Hepatocyte (in vitro differentiated cells): ENCODE data around the gene MEF2D. TPM values are rescaled to one million over a fixed set of nuclear protein-coding genes. Genes with fewer than 3 reads are reported as not detected.

Experiments
- DNase-seq: peaks from one replicate; pipeline ENCODE4 v3.0.0-alpha.2; 2016; ENCODE audit warnings: low spot score
- H2AFZ ChIP-seq: fragments of 200-600 bp; sonication (generic); 2 replicates; pipeline ENCODE4 v1.6.0; 2016; ENCODE audit warnings: antibody characterized with exemption, mild to moderate bottlenecking
- H3K27ac ChIP-seq: fragments of 200-600 bp; sonication (generic); 2 replicates; pipeline ENCODE4 v1.5.1; 2016; ENCODE audit warnings: mild to moderate bottlenecking
- H3K27me3 ChIP-seq: fragments of 200-600 bp; sonication (generic); 2 replicates; pipeline ENCODE4 v1.6.1; 2016
- H3K36me3 ChIP-seq: fragments of 200-600 bp; sonication (generic); replicated peaks from 2 replicates; pipeline ENCODE4 v1.5.1; 2016; ENCODE audit warnings: low read depth; ENCODE audit not compliant: insufficient read depth
- H3K4me1 ChIP-seq: fragments of 200-600 bp; sonication (generic); 2 replicates; pipeline ENCODE4 v1.5.1; 2016; ENCODE audit warnings: mild to moderate bottlenecking, moderate library complexity; ENCODE audit not compliant: insufficient read depth
- H3K4me2 ChIP-seq: fragments of 200-600 bp; sonication (generic); 2 replicates; pipeline ENCODE4 v1.6.0; 2016
- H3K4me3 ChIP-seq: fragments of 200-600 bp; sonication (generic); 2 replicates; pipeline ENCODE4 v1.5.1; 2016; ENCODE audit warnings: mild to moderate bottlenecking
- H3K79me2 ChIP-seq: fragments of 200-600 bp; sonication (generic); 2 replicates; pipeline ENCODE4 v1.6.0; 2017; ENCODE audit warnings: mild to moderate bottlenecking
- H3K9me2 ChIP-seq: fragments of 200-600 bp; sonication (generic); replicated peaks from 2 replicates; pipeline ENCODE4 v1.6.0; 2017; ENCODE audit warnings: mild to moderate bottlenecking; ENCODE audit not compliant: insufficient read depth
- H3K9me3 ChIP-seq: fragments of 200-600 bp; sonication (generic); 2 replicates; pipeline ENCODE4 v1.5.1; 2016; ENCODE audit warnings: low read depth, mild to moderate bottlenecking
- H4K20me1 ChIP-seq: fragments of 200-600 bp; sonication (generic); 2 replicates; pipeline ENCODE4 v1.6.0; 2016; ENCODE audit warnings: mild to moderate bottlenecking; ENCODE audit not compliant: insufficient read depth, poor library complexity, severe bottlenecking
- EZH2 ChIP-seq: fragments of 200-600 bp; sonication (generic); IDR thresholded peaks from 2 replicates; pipeline ENCODE4 v1.6.1; 2016; ENCODE audit warnings: antibody characterized with exemption, mild to moderate bottlenecking, borderline replicate concordance
- EZH2phosphoT487 ChIP-seq: fragments of 200-600 bp; sonication (generic); IDR thresholded peaks from one replicate; pipeline ENCODE4 v1.6.1; 2018; ENCODE audit warnings: antibody characterized with exemption, mild to moderate bottlenecking, low read depth, moderate library complexity; ENCODE audit not compliant: unreplicated experiment, severe bottlenecking
- WGBS: methylation state at CpG from one replicate; pipeline ENCODE4 v1.1.6; 2016; ENCODE audit warnings: low lambda C conversion rate; ENCODE audit errors: missing lambda C conversion rate; 5-methylcytosine and 5-hydroxymethylcytosine counted together
- polyA plus RNA-seq: library from polyadenylated mRNA; unstranded; fragments of >200 nt; fragmentation: Nextera tagmentation; extraction: Ambion mirVana; gene quantifications from 2 replicates; pipeline ENCODE4 v1.2.1, GENCODE V29; 2016
- total RNA-seq: library from RNA; depleted of rRNA; stranded (reverse); fragments of >200 nt; gene quantifications from 2 replicates; pipeline ENCODE4 v1.2.3, GENCODE V29; 2014
- TF ChIP-seq, protein P1 (sequence below): fragments of 200-600 bp; sonication (generic); IDR thresholded peaks from 2 replicates; pipeline ENCODE4 v1.5.1; 2016; ENCODE audit warnings: antibody characterized with exemption, mild to moderate bottlenecking; ENCODE audit not compliant: poor library complexity

MEF2D gene
- total and polyA plus RNA-seq, 2 experiments from 2014 or later, result 20.1 to 25.1 TPM

DNA sequence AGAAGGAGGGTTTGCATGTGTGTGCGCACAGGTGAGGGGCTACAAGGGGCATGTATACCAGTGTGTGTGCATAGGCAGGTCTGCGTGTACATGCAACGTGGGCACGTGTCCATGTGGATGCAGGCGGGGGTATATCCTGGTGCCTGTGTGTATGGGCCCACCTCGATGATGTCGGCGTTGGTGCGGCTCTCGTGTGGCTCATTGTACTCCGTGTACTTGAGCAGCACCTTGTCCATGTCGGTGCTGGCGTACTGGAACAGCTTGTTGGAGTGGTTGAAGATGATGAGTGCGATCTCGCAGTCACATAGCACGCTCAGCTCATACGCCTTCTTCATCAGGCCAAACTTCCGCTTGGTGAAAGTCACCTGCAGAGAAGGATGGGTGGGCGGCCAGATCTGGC, 18.3 kb downstream of the MEF2D start:
- 97% methylated on average over 19 of the region's 19 CpGs for WGBS

DNA sequence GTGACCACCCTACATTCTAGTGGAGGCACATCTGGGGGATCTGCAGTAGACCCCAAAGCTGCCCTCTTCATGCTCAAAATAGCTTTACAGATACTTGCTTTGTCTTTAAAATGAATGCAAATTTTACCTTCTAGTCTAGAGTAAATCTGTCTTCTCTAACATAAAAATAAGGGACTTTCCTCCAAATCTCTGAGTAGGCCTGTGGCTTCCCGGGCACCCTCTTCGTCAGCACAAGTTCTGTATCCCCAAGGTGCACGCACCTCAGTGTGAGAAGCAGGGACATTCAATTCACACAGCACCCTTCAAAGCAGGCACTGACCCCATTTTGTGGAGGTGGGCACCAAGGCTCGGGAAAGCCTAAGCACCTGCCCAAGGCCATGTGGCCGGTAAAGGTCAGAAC, 19.0 kb downstream of the MEF2D start:
- H4K20me1 ChIP-seq, result peaks cover 49% of the 10 kb centered on the region

More for the DNA sequence above, 18.3 kb downstream of the MEF2D start:
- Histone ChIP-seq H2AFZ (no peak overlapping the region), H3K4me3 (no peak overlapping the region), H3K9me2 (no peaks in the 10 kb centered on the region), H3K4me1 (no peaks in the 10 kb centered on the region), H3K27me3 (no peaks in the 10 kb centered on the region), H3K36me3 (no peaks in the 10 kb centered on the region), H3K9me3 (no peaks in the 10 kb centered on the region), H4K20me1 (peaks cover 56% of the 10 kb centered on the region), H3K27ac (no peak overlapping the region), H3K79me2 (peaks cover 40% of the 10 kb centered on the region), H3K4me2 (no peak overlapping the region)
- TF ChIP-seq EZH2phosphoT487 (no peak), EZH2 (no peak)
- TF ChIP-seq, protein P1, sequence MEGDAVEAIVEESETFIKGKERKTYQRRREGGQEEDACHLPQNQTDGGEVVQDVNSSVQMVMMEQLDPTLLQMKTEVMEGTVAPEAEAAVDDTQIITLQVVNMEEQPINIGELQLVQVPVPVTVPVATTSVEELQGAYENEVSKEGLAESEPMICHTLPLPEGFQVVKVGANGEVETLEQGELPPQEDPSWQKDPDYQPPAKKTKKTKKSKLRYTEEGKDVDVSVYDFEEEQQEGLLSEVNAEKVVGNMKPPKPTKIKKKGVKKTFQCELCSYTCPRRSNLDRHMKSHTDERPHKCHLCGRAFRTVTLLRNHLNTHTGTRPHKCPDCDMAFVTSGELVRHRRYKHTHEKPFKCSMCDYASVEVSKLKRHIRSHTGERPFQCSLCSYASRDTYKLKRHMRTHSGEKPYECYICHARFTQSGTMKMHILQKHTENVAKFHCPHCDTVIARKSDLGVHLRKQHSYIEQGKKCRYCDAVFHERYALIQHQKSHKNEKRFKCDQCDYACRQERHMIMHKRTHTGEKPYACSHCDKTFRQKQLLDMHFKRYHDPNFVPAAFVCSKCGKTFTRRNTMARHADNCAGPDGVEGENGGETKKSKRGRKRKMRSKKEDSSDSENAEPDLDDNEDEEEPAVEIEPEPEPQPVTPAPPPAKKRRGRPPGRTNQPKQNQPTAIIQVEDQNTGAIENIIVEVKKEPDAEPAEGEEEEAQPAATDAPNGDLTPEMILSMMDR, result no peak
- no peak for DNase-seq

DNA sequence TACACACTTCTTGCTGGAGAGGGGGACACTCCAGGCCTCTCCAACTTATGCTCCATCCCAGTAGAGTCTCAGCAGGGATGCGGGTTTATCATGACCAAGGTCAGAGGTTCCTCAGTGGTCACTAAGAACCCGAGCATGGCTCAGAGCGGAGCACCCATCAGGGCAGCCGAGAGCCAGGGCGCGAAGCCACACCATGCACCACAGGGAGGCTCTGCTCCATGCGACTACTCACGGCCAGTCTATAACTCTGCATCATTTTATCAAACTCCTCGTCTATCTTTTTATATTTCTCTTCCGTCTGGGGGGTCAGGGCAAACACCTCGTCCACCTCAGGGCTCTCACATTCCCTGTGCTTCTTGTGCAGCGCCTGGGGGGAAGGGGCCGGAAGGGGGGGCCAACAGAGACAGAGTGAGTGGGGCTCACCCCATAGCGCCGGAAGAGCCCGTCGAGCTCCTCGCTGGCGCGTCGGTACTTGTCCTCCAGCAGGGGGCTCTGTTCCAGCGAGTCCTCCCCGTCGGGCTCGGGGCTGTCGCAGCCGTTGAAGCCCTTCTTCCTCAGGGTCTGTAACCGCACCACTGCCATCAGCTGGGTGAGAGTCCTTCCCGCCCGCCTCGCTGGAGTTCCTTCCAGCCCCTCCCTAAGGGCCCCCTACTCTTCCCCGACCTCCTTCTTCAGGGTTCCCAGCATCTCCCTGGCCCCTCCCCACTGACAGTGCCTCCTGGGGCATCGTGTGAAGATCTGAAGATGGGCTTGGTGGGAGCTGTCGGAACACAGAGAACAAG, 20.0 kb downstream of the MEF2D start:
- no peaks in the 10 kb centered on the region for H3K27me3 ChIP-seq
- TF ChIP-seq, protein P1, result peak; percentile 56
- TF ChIP-seq EZH2, result no peak
- no peaks in the 10 kb centered on the region for H3K9me2 ChIP-seq
- peaks cover 40% of the 10 kb centered on the region for H4K20me1 ChIP-seq
- H2AFZ ChIP-seq, result no peak overlapping the region
- H3K36me3 ChIP-seq, result no peaks in the 10 kb centered on the region
- H3K27ac ChIP-seq, result no peak overlapping the region
- no peak overlapping the region for H3K4me3 ChIP-seq
- H3K9me3 ChIP-seq, result no peaks in the 10 kb centered on the region
- peak; percentile 62 for DNase-seq
- H3K79me2 ChIP-seq, result peaks cover 23% of the 10 kb centered on the region
- WGBS, result 68% methylated on average over 29 of the region's 34 CpGs
- no peak overlapping the region for H3K4me2 ChIP-seq
- no peaks in the 10 kb centered on the region for H3K4me1 ChIP-seq

More for the DNA sequence above, 19.0 kb downstream of the MEF2D start:
- Histone ChIP-seq H3K9me3 (no peaks in the 10 kb centered on the region), H3K4me2 (no peak overlapping the region), H3K36me3 (no peaks in the 10 kb centered on the region), H2AFZ (no peak overlapping the region), H3K79me2 (peaks cover 33% of the 10 kb centered on the region), H3K27ac (no peak overlapping the region), H3K27me3 (no peaks in the 10 kb centered on the region), H3K4me1 (no peaks in the 10 kb centered on the region), H3K4me3 (no peak overlapping the region), H3K9me2 (no peaks in the 10 kb centered on the region)
- DNase-seq, result no peak
- TF ChIP-seq, protein P1, result no peak
- TF ChIP-seq EZH2phosphoT487, result no peak
- TF ChIP-seq EZH2, result no peak
- 95% methylated on average over 5 of the region's 5 CpGs for WGBS
